ENCODE measurements around the gene GIMAP5. TPM values are rescaled to one million over a fixed set of nuclear protein-coding genes. Genes with fewer than 3 reads are reported as not detected.

GIMAP5 gene
- total RNA-seq, 1 donor from 2014 or later = not detected

- Mint-ChIP-seq H3K4me1 (no peaks in the 10 kb centered on the region), H3K9me3 (no peaks in the 10 kb centered on the region), H3K36me3 (no peaks in the 10 kb centered on the region), H3K4me3 (no peak overlapping the region), H3K27ac (no peak overlapping the region), H3K27me3 (ENCODE audit: insufficient read depth, low read depth) (peaks cover 6% of the 10 kb centered on the region)
- TF ChIP-seq EZH2phosphoT487 (IDR thresholded peaks at IDR 0.05) = no peak
- no peak for TF ChIP-seq EZH2 (IDR thresholded peaks at IDR 0.05)
- no peak for TF ChIP-seq CTCF (IDR thresholded peaks at IDR 0.05)
- Histone ChIP-seq H3K27me3 (no peaks in the 10 kb centered on the region), H3K27ac (no peak overlapping the region), H3K4me1 (peaks cover 8% of the 10 kb centered on the region), H3F3A (ENCODE audit: low read depth) (no peaks in the 10 kb centered on the region), H3K79me2 (ENCODE audit: low read depth) (no peaks in the 10 kb centered on the region), H3K9me3 (ENCODE audit: low read depth) (no peaks in the 10 kb centered on the region), H3K36me3 (no peaks in the 10 kb centered on the region), H3K9ac (no peak overlapping the region), H2AFZ (replicated peaks) (peak overlapping the region; percentile 23), H3K4me2 (no peak overlapping the region), H3K4me3 (no peak overlapping the region), H4K20me1 (ENCODE audit: low read depth) (no peaks in the 10 kb centered on the region)
- DNase-seq (ENCODE audit: low spot score) = no peak
Observed at GRCh38 chr7:150784120-150784736, 47.0 kb downstream of the GIMAP5 start.

- Histone ChIP-seq H3K4me2 (no peak overlapping the region), H3K79me2 (ENCODE audit: low read depth) (no peaks in the 10 kb centered on the region), H3K4me1 (peaks cover 8% of the 10 kb centered on the region), H3K9ac (no peak overlapping the region), H2AFZ (replicated peaks) (peak overlapping the region; percentile 23), H3F3A (ENCODE audit: low read depth) (no peaks in the 10 kb centered on the region), H3K9me3 (ENCODE audit: low read depth) (no peaks in the 10 kb centered on the region), H3K27ac (no peak overlapping the region), H3K36me3 (no peaks in the 10 kb centered on the region), H3K4me3 (no peak overlapping the region), H3K27me3 (no peaks in the 10 kb centered on the region), H4K20me1 (ENCODE audit: low read depth) (no peaks in the 10 kb centered on the region)
- no peaks in the 10 kb centered on the region for H3K36me3 Mint-ChIP-seq
- no peak overlapping the region for H3K27ac Mint-ChIP-seq
- TF ChIP-seq EZH2 (IDR thresholded peaks at IDR 0.05) (no peak), CTCF (IDR thresholded peaks at IDR 0.05) (no peak), EZH2phosphoT487 (IDR thresholded peaks at IDR 0.05) (no peak)
- H3K4me3 Mint-ChIP-seq = no peak overlapping the region
- no peaks in the 10 kb centered on the region for H3K9me3 Mint-ChIP-seq
- no peaks in the 10 kb centered on the region for H3K4me1 Mint-ChIP-seq
- no peak for DNase-seq (ENCODE audit: low spot score)
- peaks cover 6% of the 10 kb centered on the region for H3K27me3 Mint-ChIP-seq (ENCODE audit: insufficient read depth, low read depth)
Observed at GRCh38 chr7:150784954-150785353, 47.7 kb downstream of the GIMAP5 start.

- Mint-ChIP-seq H3K9me3 (no peaks in the 10 kb centered on the region), H3K27ac (no peak overlapping the region), H3K36me3 (no peaks in the 10 kb centered on the region), H3K4me1 (no peaks in the 10 kb centered on the region), H3K27me3 (ENCODE audit: insufficient read depth, low read depth) (peaks cover 8% of the 10 kb centered on the region), H3K4me3 (no peak overlapping the region)
- no peak for DNase-seq (ENCODE audit: low spot score)
- no peaks in the 10 kb centered on the region for H3F3A ChIP-seq (ENCODE audit: low read depth)
- no peak overlapping the region for H3K27ac ChIP-seq
- TF ChIP-seq CTCF (IDR thresholded peaks at IDR 0.05) = peak; percentile 15
- TF ChIP-seq EZH2 (IDR thresholded peaks at IDR 0.05) = no peak
- H3K4me3 ChIP-seq = no peak overlapping the region
- no peak overlapping the region for H2AFZ ChIP-seq (replicated peaks)
- no peak overlapping the region for H3K9ac ChIP-seq
- no peaks in the 10 kb centered on the region for H3K9me3 ChIP-seq (ENCODE audit: low read depth)
- H3K79me2 ChIP-seq (ENCODE audit: low read depth) = no peaks in the 10 kb centered on the region
- no peaks in the 10 kb centered on the region for H4K20me1 ChIP-seq (ENCODE audit: low read depth)
- no peaks in the 10 kb centered on the region for H3K36me3 ChIP-seq
- H3K4me2 ChIP-seq = no peak overlapping the region
- no peaks in the 10 kb centered on the region for H3K27me3 ChIP-seq
- H3K4me1 ChIP-seq = peaks cover 8% of the 10 kb centered on the region
Observed at GRCh38 chr7:150787321-150788281, 50.4 kb downstream of the GIMAP5 start.

All from neural progenitor cell (in vitro differentiated cells).